ENCODE results near the gene C6orf120.

C6orf120 gene

GRCh38 chr6:169724494-169725124, 22.7 kb downstream of the C6orf120 start, which contains the start of gene PHF10:
PHF10 (minus strand) TSS chr6:169724500; CDS start chr6:169723931, 569 bp downstream.
- peak in 1 of 2 donors; percentile 75 for DNase-seq (ENCODE audit: low read depth in 2 of 2)

GRCh38 chr6:169725125-169726048, 23.5 kb downstream of the C6orf120 start:
- peak in 1 of 2 donors; percentile 3 for DNase-seq (ENCODE audit: low read depth in 2 of 2)

GRCh38 chr6:169726049-169726400, 24.1 kb downstream of the C6orf120 start:
- DNase-seq (ENCODE audit: low read depth in 2 of 2): no peak

GRCh38 chr6:169726963-169727362, 25.0 kb downstream of the C6orf120 start:
- no peak for DNase-seq (ENCODE audit: low read depth in 2 of 2)

GRCh38 chr6:169729961-169730360, 28.0 kb downstream of the C6orf120 start:
- DNase-seq (ENCODE audit: low read depth in 2 of 2): no peak

GRCh38 chr6:169738204-169738975, 36.5 kb downstream of the C6orf120 start:
- DNase-seq (ENCODE audit: low read depth in 2 of 2): no peak

- DNase-seq (ENCODE audit: low read depth in 2 of 2): no peak
These were observed 37.1 kb downstream of the C6orf120 start for GRCh38 chr6:169738976-169739529.

GRCh38 chr6:169741344-169741743, 39.4 kb downstream of the C6orf120 start:
- DNase-seq (ENCODE audit: low read depth in 2 of 2): no peak

- DNase-seq (ENCODE audit: low read depth in 2 of 2): no peak
These were observed 43.5 kb downstream of the C6orf120 start for GRCh38 chr6:169745405-169745804.

- no peak for DNase-seq (ENCODE audit: low read depth in 2 of 2)
These were observed 44.6 kb downstream of the C6orf120 start for GRCh38 chr6:169746556-169746955.

- DNase-seq (ENCODE audit: low read depth in 2 of 2): peak; percentile 87 to 93
These were observed 49.5 kb downstream of the C6orf120 start, which contains the start of the genes DYNLT2 and ERMARD for GRCh38 chr6:169751242-169752073. DYNLT2 (minus strand) TSS chr6:169751572; CDS start chr6:169751458, 114 bp downstream. ERMARD (plus strand) TSS chr6:169751622; CDS start chr6:169751658, 36 bp downstream.

GRCh38 chr6:169752074-169752623, 50.2 kb downstream of the C6orf120 start:
- no peak for DNase-seq (ENCODE audit: low read depth in 2 of 2)

Measured in stimulated activated CD8-positive, alpha-beta memory T cell treated with anti-CD3 and anti-CD28 coated beads, Interleukin-7, amount 100 ng/mL, for 4 hours (primary cell).